Measurements from ENCODE around the gene SEMA4A. TPM values are rescaled to one million over a fixed set of nuclear protein-coding genes. Genes with fewer than 3 reads are reported as not detected.

The SEMA4A gene
- total RNA-seq, 1 experiment from 2014 or later = 6.9 TPM

DNA sequence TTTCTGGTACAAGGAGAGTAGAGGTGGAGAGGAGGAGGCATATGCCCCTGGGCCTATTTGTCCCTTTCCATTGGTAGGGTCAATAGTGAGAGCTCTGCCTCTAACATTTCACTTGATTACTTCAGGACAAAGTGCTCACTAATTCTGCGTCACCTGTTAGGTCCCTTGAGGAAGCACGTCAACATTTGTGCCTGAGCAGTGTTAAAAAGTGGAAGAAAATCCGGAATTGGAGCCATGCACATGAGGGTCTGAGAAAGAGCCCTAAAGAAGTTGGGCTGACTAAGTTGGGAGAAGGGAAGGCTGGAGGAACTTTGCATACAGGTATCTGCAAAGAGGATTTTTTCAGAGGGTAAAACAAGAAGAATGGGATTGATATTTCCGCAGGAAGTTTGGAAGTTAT is 42.5 kb downstream of the SEMA4A start:
- no peaks in the 10 kb centered on the region for H3K9me3 Mint-ChIP-seq (ENCODE audit: low read depth, unreplicated experiment)
- TF ChIP-seq CTCF (IDR thresholded peaks at IDR 0.05; ENCODE audit: unreplicated experiment) = no peak
- H3K27me3 Mint-ChIP-seq (ENCODE audit: unreplicated experiment) = no peaks in the 10 kb centered on the region
- DNase-seq = no peak
- CTCF ChIA-PET = no interaction called here
- no peak overlapping the region for H3K4me3 Mint-ChIP-seq (ENCODE audit: low read depth, unreplicated experiment)
- no peak overlapping the region for H3K27ac Mint-ChIP-seq (ENCODE audit: unreplicated experiment)
- intact Hi-C loops (cut with micrococcal nuclease; ENCODE audit: unreplicated experiment) = no loop called here
- BruUV-seq (replicated peaks) = no TSS peak
- H3K4me1 Mint-ChIP-seq (ENCODE audit: low read depth, unreplicated experiment) = peaks cover 30% of the 10 kb centered on the region
- peaks cover 17% of the 10 kb centered on the region for H3K36me3 Mint-ChIP-seq (ENCODE audit: insufficient read depth, unreplicated experiment)

DNA sequence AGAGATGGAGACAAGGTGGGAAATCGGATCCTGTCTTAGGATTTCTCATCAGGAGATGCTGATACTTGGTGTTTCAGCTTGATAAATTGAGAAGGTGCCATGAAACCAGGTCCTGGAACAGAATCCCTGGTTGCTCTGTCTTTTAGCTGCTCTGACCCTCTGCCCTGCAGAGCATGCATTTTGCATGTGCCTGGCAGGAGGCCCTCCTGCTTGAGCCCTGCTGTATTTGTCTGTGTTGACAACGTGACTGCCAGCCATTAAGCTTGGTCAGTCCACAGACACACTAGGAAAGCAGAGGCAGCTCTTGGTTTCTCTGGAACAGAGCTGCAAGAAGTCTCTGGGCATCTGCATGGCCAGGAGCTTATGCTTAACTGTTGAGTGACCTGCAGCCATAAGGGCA is 43.1 kb downstream of the SEMA4A start:
- Mint-ChIP-seq H3K27me3 (ENCODE audit: unreplicated experiment) (no peaks in the 10 kb centered on the region), H3K4me1 (ENCODE audit: low read depth, unreplicated experiment) (peaks cover 30% of the 10 kb centered on the region), H3K4me3 (ENCODE audit: low read depth, unreplicated experiment) (no peak overlapping the region), H3K36me3 (ENCODE audit: insufficient read depth, unreplicated experiment) (peaks cover 17% of the 10 kb centered on the region), H3K27ac (ENCODE audit: unreplicated experiment) (no peak overlapping the region), H3K9me3 (ENCODE audit: low read depth, unreplicated experiment) (no peaks in the 10 kb centered on the region)
- DNase-seq = no peak
- BruUV-seq (replicated peaks) = no TSS peak
- intact Hi-C loops (cut with micrococcal nuclease; ENCODE audit: unreplicated experiment) = no loop called here
- no peak for TF ChIP-seq CTCF (IDR thresholded peaks at IDR 0.05; ENCODE audit: unreplicated experiment)
- CTCF ChIA-PET = interaction anchor here (0.8 kb wide), 1 partner anchor 17 kb away, joined by 4 read pairs; the partner anchor contains the start of gene PMF1

GRCh38 chr1:156198831-156199349 is 45.5 kb downstream of the SEMA4A start:
- Mint-ChIP-seq H3K9me3 (ENCODE audit: low read depth, unreplicated experiment) (no peaks in the 10 kb centered on the region), H3K27ac (ENCODE audit: unreplicated experiment) (no peak overlapping the region), H3K27me3 (ENCODE audit: unreplicated experiment) (no peaks in the 10 kb centered on the region), H3K36me3 (ENCODE audit: insufficient read depth, unreplicated experiment) (peaks cover 7% of the 10 kb centered on the region), H3K4me3 (ENCODE audit: low read depth, unreplicated experiment) (no peak overlapping the region), H3K4me1 (ENCODE audit: low read depth, unreplicated experiment) (peaks cover 17% of the 10 kb centered on the region)
- CTCF ChIA-PET = interaction anchor here (0.6 to 0.8 kb wide), 3 partner anchors 9 to 273 kb away, joined by 3 to 5 read pairs (median 3); no protein-coding TSS in a partner anchor
- no peak for TF ChIP-seq CTCF (IDR thresholded peaks at IDR 0.05; ENCODE audit: unreplicated experiment)
- intact Hi-C loops (cut with micrococcal nuclease; ENCODE audit: unreplicated experiment) = no loop called here
- no TSS peak for BruUV-seq (replicated peaks)
- DNase-seq = no peak

DNA sequence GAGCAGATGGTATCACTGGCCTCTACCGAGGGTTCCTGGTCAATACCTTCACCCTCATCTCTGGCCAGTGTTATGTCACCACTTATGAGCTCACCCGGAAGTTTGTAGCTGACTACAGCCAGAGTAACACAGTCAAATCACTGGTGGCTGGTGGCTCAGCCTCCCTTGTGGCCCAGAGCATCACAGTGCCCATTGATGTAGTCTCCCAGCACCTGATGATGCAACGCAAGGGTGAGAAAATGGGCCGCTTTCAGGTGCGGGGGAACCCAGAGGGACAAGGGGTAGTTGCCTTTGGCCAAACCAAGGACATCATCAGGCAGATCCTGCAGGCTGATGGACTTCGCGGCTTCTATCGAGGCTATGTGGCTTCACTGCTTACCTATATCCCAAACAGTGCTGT is 46.7 kb downstream of the SEMA4A start:
- H3K9me3 Mint-ChIP-seq (ENCODE audit: low read depth, unreplicated experiment) = no peaks in the 10 kb centered on the region
- no peak for TF ChIP-seq CTCF (IDR thresholded peaks at IDR 0.05; ENCODE audit: unreplicated experiment)

More for the DNA sequence above, 46.7 kb downstream of the SEMA4A start:
- no TSS peak for BruUV-seq (replicated peaks)
- H3K27ac Mint-ChIP-seq (ENCODE audit: unreplicated experiment) = no peak overlapping the region
- DNase-seq = no peak
- intact Hi-C loops (cut with micrococcal nuclease; ENCODE audit: unreplicated experiment) = no loop called here
- no peaks in the 10 kb centered on the region for H3K36me3 Mint-ChIP-seq (ENCODE audit: insufficient read depth, unreplicated experiment)
- no peaks in the 10 kb centered on the region for H3K27me3 Mint-ChIP-seq (ENCODE audit: unreplicated experiment)
- peaks cover 11% of the 10 kb centered on the region for H3K4me1 Mint-ChIP-seq (ENCODE audit: low read depth, unreplicated experiment)
- CTCF ChIA-PET = interaction anchor here (0.6 to 0.7 kb wide), 2 partner anchors 10 to 32 kb away, joined by 3 read pairs; no protein-coding TSS in a partner anchor
- H3K4me3 Mint-ChIP-seq (ENCODE audit: low read depth, unreplicated experiment) = no peak overlapping the region
